ENCODE results near the gene SERPINA3. TPM values are rescaled to one million over a fixed set of nuclear protein-coding genes. Genes with fewer than 3 reads are reported as not detected.

The SERPINA3 gene
- total and polyA plus RNA-seq, 2 of the 8 experiments (the other 6 are each of a cell fraction or from before 2014, with no cell fraction given) = not detected

DNA sequence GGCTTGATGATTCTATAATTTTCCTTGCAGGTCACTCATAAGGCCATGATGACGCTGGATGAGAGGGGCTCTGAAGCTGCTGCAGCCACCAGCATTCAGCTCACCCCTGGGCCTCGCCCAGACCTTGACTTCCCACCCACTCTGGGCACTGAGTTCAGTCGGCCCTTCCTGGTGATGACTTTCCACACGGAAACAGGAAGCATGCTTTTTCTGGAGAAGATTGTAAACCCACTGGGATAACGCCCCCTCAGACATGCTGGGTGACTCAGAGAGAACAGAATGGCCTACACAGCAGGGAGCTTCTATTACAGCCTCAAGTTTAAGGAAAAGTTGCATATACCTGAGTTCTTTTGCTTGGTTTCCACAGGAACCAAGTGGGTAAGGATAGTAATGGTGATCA, 34.3 kb downstream of the SERPINA3 start:
- TF ChIP-seq RBBP5 (IDR thresholded peaks at IDR 0.05; ENCODE audit: borderline replicate concordance, low read depth, low read length) (no peak), KDM4A (IDR thresholded peaks at IDR 0.05; ENCODE audit: low read depth, low read length, severe bottlenecking) (no peak), NRF1 (IDR thresholded peaks at IDR 0.05; ENCODE audit: low read depth, low read length) (no peak), CEBPB (IDR thresholded peaks at IDR 0.05; ENCODE audit: low read depth, low read length) (no peak), CHD2 (IDR thresholded peaks at IDR 0.05; ENCODE audit: low read length) (no peak), CTBP2 (IDR thresholded peaks at IDR 0.05; ENCODE audit: borderline replicate concordance, insufficient read depth, insufficient read length, low read length) (no peak), JUND (IDR thresholded peaks at IDR 0.05; ENCODE audit: low read length) (no peak), FOSL1 (IDR thresholded peaks at IDR 0.05; ENCODE audit: insufficient read depth, low read depth, low read length) (no peak)
- TF ChIP-seq, protein P1, sequence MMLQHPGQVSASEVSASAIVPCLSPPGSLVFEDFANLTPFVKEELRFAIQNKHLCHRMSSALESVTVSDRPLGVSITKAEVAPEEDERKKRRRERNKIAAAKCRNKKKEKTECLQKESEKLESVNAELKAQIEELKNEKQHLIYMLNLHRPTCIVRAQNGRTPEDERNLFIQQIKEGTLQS (IDR thresholded peaks at IDR 0.05; ENCODE audit: insufficient read depth, low read depth, low read length) = no peak
- TF ChIP-seq, protein P2, sequence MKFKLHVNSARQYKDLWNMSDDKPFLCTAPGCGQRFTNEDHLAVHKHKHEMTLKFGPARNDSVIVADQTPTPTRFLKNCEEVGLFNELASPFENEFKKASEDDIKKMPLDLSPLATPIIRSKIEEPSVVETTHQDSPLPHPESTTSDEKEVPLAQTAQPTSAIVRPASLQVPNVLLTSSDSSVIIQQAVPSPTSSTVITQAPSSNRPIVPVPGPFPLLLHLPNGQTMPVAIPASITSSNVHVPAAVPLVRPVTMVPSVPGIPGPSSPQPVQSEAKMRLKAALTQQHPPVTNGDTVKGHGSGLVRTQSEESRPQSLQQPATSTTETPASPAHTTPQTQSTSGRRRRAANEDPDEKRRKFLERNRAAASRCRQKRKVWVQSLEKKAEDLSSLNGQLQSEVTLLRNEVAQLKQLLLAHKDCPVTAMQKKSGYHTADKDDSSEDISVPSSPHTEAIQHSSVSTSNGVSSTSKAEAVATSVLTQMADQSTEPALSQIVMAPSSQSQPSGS (IDR thresholded peaks at IDR 0.05; ENCODE audit: low read length) = no peak
- no peak overlapping the region for H3K14ac ChIP-seq (ENCODE audit: insufficient read length)
- no peak overlapping the region for H3K27ac ChIP-seq (ENCODE audit: low read depth, low read length)

More for the DNA sequence above, 34.3 kb downstream of the SERPINA3 start:
- H3K4me3 ChIP-seq (ENCODE audit: extremely low read depth in 1 of 4, insufficient read depth in 2 of 4, low read depth in 3 of 4, low read length in 4 of 4) = no peak overlapping the region
- no peak for DNase-seq (ENCODE audit: low read depth in 1 of 2, low spot score in 2 of 2)
- H4K20me1 ChIP-seq (replicated peaks in 1 of 2; ENCODE audit: control insufficient read depth in 1 of 2, insufficient read depth in 2 of 2, low read length in 2 of 2) = peaks cover 0 to 6% of the 10 kb centered on the region in 2 experiments
- H4K8ac ChIP-seq (ENCODE audit: extremely low read depth, insufficient read depth, low read length) = no peak overlapping the region
- H3K79me2 ChIP-seq (ENCODE audit: control insufficient read depth in 1 of 2, insufficient read depth in 2 of 2, low read length in 2 of 2) = no peaks in the 10 kb centered on the region; a peak in 1 of 4 replicates
- no peak overlapping the region for H3K4ac ChIP-seq (replicated peaks; ENCODE audit: insufficient read length, low read depth, low read length)
- no peak overlapping the region for H3K4me2 ChIP-seq (ENCODE audit: insufficient read depth in 1 of 2, low read depth in 2 of 2, low read length in 2 of 2)
- H2BK20ac ChIP-seq (ENCODE audit: low read length) = no peak overlapping the region
- no peak overlapping the region for H3K9ac ChIP-seq (replicated peaks in 1 of 4; ENCODE audit: extremely low read depth in 1 of 4, low read depth in 3 of 4, low read length in 3 of 4)
- no peak overlapping the region for H2BK120ac ChIP-seq (replicated peaks; ENCODE audit: low read depth, low read length)
- no peaks in the 10 kb centered on the region for H3K4me1 ChIP-seq (replicated peaks in 1 of 4; ENCODE audit: control insufficient read depth in 3 of 4, insufficient read depth in 4 of 4, low read length in 3 of 4)
- H3K23me2 ChIP-seq (ENCODE audit: low read depth, low read length) = peaks cover 8% of the 10 kb centered on the region; the same call in 1 of the 2 replicates
- no peak overlapping the region for H2AFZ ChIP-seq (ENCODE audit: low read length)
- no peak overlapping the region for H2BK5ac ChIP-seq (ENCODE audit: low read depth, low read length)
- WGBS, 2 experiments (ENCODE audit: extremely low coverage in 1 of 2, insufficient coverage in 1 of 2, insufficient read length in 1 of 2, insufficient replicate concordance in 2 of 2, low coverage in 1 of 2, low lambda C conversion rate in 2 of 2, missing lambda C conversion rate in 1 of 2) = 81% methylated on average over 5 of the region's 5 CpGs; no CpG with 5 or more reads in 1 of the 2 experiments
- H4K91ac ChIP-seq (replicated peaks; ENCODE audit: insufficient read length, low read length) = no peak overlapping the region
- no peak for FAIRE-seq
- no peak overlapping the region for H2BK15ac ChIP-seq (ENCODE audit: low read length)
- H2BK12ac ChIP-seq (ENCODE audit: low read depth, low read length) = no peak overlapping the region
- H2AK5ac ChIP-seq (ENCODE audit: low read depth, low read length) = no peak overlapping the region
- no peak overlapping the region for H3K18ac ChIP-seq (ENCODE audit: extremely low read depth, low read length)
- H3K56ac ChIP-seq (replicated peaks; ENCODE audit: insufficient read length, low read depth, low read length) = no peak overlapping the region
- H3K79me1 ChIP-seq (ENCODE audit: low read depth, low read length) = no peaks in the 10 kb centered on the region
- no peaks in the 10 kb centered on the region for H3K27me3 ChIP-seq (replicated peaks in 1 of 4; ENCODE audit: control insufficient read depth in 3 of 4, extremely low read depth in 1 of 4, insufficient read depth in 3 of 4, low read length in 3 of 4)
- no peaks in the 10 kb centered on the region for H3K36me3 ChIP-seq (ENCODE audit: control insufficient read depth in 2 of 4, insufficient read depth in 4 of 4, low read length in 3 of 4)
- H3K9me3 ChIP-seq (ENCODE audit: insufficient read depth in 2 of 2, low read depth in 1 of 2, low read length in 1 of 2) = peaks cover 0 to 4% of the 10 kb centered on the region in 2 experiments; a peak in 1 of 4 replicates
- POLR2A ChIA-PET (ENCODE audit: partially characterized antibody) = no interaction called here
- no peak overlapping the region for H3K23ac ChIP-seq (ENCODE audit: insufficient read length)
- H4K5ac ChIP-seq (ENCODE audit: insufficient read length, low read depth, low read length) = no peak overlapping the region
- CTCF ChIA-PET (ENCODE audit: partially characterized antibody) = no interaction called here
